HepG2 (cell line): Measurements from ENCODE around the gene ST6GALNAC3.

Experiments
- POLR2A ChIP-seq, 2 experiments: IDR thresholded peaks; 2 replicates each; pipeline ENCODE4 v1.6.1; 2011; ENCODE audit warnings: low read depth in 2 of 2, low read length in 2 of 2, mild to moderate bottlenecking in 1 of 2, moderate library complexity in 1 of 2; ENCODE audit not compliant: insufficient read depth in 1 of 2
- ZSCAN21 ChIP-seq: sonication (generic); formaldehyde crosslinking; IDR thresholded peaks from 2 replicates; pipeline ENCODE4 v1.8.0; 2022; ENCODE audit warnings: mild to moderate bottlenecking, missing genetic modification reagents, moderate library complexity, borderline replicate concordance

DNA sequence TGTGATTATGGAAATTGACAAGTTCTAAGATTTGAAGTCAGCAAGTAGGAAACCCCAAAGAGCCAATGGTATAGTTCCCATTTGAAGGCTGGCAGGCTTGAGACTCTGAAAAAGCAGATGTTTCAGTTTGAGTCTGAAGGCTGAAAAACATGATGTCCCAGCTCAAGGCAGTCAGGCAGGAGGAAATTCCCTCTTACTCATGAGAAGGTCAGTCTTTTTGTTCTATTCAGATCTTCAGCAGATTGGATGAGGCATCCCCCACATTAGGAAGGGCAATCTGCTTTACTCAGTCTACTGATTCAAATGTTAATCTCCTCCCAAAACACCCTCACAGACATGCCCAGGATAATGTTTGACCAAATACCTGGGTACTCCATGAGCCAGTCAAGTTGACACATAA is 420.3 kb downstream of the ST6GALNAC3 start:
- TF ChIP-seq POLR2A (IDR thresholded peaks at IDR 0.05; ENCODE audit: insufficient read depth in 1 of 2, low read depth in 2 of 2, low read length in 2 of 2) (no peak), ZSCAN21 (CRISPR knock-in tag) (no peak)
